Measurements from ENCODE around the gene PC.

DNA sequence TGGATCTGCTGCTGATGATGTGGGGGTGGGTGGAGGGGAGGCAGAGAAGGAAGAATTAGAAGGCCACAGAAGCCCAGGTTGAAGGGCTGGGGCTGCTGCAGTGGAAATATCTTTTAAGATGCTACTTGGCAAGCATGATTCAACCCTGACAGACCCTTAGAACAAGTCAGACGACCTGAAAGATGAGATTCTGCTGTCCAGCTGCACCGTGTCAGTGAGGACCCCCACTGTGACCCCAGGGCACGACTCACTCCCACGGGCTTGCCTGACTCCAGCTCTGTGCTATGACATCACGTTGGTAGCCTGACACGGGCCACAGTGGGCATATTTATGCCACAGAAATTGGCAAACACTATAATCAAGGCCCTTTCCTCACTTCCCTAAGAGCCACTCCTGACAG, 65.3 kb downstream of the PC start:
- TF ChIP-seq POLR2A (conservative IDR thresholded peaks at IDR 0.05) = no peak
- TF ChIP-seq, protein P1, sequence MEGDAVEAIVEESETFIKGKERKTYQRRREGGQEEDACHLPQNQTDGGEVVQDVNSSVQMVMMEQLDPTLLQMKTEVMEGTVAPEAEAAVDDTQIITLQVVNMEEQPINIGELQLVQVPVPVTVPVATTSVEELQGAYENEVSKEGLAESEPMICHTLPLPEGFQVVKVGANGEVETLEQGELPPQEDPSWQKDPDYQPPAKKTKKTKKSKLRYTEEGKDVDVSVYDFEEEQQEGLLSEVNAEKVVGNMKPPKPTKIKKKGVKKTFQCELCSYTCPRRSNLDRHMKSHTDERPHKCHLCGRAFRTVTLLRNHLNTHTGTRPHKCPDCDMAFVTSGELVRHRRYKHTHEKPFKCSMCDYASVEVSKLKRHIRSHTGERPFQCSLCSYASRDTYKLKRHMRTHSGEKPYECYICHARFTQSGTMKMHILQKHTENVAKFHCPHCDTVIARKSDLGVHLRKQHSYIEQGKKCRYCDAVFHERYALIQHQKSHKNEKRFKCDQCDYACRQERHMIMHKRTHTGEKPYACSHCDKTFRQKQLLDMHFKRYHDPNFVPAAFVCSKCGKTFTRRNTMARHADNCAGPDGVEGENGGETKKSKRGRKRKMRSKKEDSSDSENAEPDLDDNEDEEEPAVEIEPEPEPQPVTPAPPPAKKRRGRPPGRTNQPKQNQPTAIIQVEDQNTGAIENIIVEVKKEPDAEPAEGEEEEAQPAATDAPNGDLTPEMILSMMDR (IDR thresholded peaks at IDR 0.05 in 2 of 3, conservative IDR thresholded peaks at IDR 0.05 in 1 of 3; ENCODE audit: insufficient read depth in 2 of 3, low read depth in 1 of 3, low read length in 3 of 3) = no peak
- no peak for TF ChIP-seq FOXA3 (CRISPR knock-in tag; conservative IDR thresholded peaks at IDR 0.05 in 1 of 2, IDR thresholded peaks at IDR 0.05 in 1 of 2)
- no peak for TF ChIP-seq RCOR1 (IDR thresholded peaks at IDR 0.05; ENCODE audit: borderline replicate concordance in 1 of 2, low read depth in 2 of 2, low read length in 2 of 2)
- TF ChIP-seq RFX5 (IDR thresholded peaks at IDR 0.05; ENCODE audit: low read depth, low read length) = no peak
- TF ChIP-seq USF2 (CRISPR knock-in tag; IDR thresholded peaks at IDR 0.05) = no peak
- no peak for TF ChIP-seq ZNF274 (IDR thresholded peaks at IDR 0.05; ENCODE audit: borderline replicate concordance, low read depth, low read length)
- no peak for TF ChIP-seq FOSL1 (tag; conservative IDR thresholded peaks at IDR 0.05)
- no peak for TF ChIP-seq SMAD1 (IDR thresholded peaks at IDR 0.05; ENCODE audit: low read depth, low read length, partially characterized antibody)
- TF ChIP-seq MYC (IDR thresholded peaks at IDR 0.05; ENCODE audit: low read depth, low read length) = no peak
- no peak for TF ChIP-seq MYC (CRISPR knock-in tag; IDR thresholded peaks at IDR 0.05; ENCODE audit: borderline replicate concordance, low read depth)
